ENCODE results near the gene NFKBIL1. TPM values are rescaled to one million over a fixed set of nuclear protein-coding genes. Genes with fewer than 3 reads are reported as not detected.
"Not testable (repeated sequence)": the region's sequence is repeated elsewhere in the genome, so short reads cannot be mapped to it uniquely, and the experiment has no call there.

Gene NFKBIL1
- total and polyA plus RNA-seq, 2 experiments from 2014 or later: 9.6 to 12.3 TPM

DNA sequence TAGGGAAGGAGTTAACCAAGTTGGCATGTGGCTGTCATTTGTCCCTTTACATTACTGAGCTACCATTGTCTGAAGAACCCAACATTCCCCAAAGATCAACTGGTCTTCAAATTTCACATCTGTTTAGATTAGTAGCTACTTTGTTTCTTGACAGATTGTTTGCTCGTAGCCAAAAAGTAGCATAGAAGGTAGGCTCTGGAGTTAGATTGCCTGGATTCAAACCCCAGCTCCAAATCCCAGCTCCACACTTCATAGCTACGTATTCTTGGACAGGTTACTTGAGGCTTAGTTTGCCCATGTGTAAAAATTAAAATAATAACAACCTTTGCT, 1.1 kb downstream of the NFKBIL1 start (continued):
- TF ChIP-seq, protein P1, sequence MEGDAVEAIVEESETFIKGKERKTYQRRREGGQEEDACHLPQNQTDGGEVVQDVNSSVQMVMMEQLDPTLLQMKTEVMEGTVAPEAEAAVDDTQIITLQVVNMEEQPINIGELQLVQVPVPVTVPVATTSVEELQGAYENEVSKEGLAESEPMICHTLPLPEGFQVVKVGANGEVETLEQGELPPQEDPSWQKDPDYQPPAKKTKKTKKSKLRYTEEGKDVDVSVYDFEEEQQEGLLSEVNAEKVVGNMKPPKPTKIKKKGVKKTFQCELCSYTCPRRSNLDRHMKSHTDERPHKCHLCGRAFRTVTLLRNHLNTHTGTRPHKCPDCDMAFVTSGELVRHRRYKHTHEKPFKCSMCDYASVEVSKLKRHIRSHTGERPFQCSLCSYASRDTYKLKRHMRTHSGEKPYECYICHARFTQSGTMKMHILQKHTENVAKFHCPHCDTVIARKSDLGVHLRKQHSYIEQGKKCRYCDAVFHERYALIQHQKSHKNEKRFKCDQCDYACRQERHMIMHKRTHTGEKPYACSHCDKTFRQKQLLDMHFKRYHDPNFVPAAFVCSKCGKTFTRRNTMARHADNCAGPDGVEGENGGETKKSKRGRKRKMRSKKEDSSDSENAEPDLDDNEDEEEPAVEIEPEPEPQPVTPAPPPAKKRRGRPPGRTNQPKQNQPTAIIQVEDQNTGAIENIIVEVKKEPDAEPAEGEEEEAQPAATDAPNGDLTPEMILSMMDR (conservative IDR thresholded peaks at IDR 0.05; ENCODE audit: low read depth in 2 of 2): no peak
- TF ChIP-seq, protein P2, sequence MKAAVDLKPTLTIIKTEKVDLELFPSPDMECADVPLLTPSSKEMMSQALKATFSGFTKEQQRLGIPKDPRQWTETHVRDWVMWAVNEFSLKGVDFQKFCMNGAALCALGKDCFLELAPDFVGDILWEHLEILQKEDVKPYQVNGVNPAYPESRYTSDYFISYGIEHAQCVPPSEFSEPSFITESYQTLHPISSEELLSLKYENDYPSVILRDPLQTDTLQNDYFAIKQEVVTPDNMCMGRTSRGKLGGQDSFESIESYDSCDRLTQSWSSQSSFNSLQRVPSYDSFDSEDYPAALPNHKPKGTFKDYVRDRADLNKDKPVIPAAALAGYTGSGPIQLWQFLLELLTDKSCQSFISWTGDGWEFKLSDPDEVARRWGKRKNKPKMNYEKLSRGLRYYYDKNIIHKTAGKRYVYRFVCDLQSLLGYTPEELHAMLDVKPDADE (IDR thresholded peaks at IDR 0.05): no peak
- TF ChIP-seq EZH2phosphoT487 (IDR thresholded peaks at IDR 0.05; ENCODE audit: unreplicated experiment): no peak
- TF ChIP-seq NANOG (IDR thresholded peaks at IDR 0.05; ENCODE audit: borderline replicate concordance): no peak
- no peak for TF ChIP-seq STAT1 (IDR thresholded peaks at IDR 0.05; ENCODE audit: unreplicated experiment)

DNA sequence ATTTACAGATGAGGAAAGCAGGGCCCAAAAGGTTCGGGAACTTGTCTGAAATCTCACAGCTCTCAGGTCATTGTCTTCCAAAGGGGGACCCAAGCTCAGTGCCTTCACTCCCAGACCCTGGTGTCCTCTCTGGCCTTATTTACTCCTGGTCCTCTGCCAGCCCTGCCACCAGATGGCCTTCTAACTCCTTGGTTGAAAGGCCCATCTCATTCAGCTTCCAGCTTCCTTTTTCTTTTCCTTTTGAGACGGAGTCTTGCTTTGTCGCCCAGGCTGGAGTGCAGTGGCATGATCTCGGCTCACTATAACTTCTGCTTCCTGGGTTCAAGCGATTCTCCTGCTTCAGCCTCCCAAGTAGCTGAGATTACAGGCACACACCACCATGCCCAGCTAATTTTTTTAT, 4.0 kb downstream of the NFKBIL1 start:
- H3K4me3 Mint-ChIP-seq: not testable (repeated sequence)

DNA sequence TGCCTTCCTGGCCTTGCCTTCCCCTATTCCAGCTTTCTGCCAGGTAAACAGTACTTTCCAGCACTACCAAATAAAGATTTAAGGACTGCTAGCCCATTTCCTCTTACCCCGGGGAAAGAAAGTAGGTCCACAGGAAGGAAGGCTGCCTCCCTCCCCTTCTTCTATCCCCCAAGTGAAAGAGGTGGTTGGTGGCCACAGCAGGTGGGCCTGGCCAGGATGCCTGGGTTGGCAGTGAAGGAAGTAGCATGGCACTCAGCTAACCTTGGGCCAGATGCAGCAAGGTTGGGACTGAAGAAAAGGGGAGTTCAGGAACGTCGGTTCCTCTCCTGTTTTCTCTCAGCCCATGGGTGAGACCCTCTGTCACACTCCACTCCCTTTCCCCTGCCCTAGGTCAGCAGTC, 8.9 kb downstream of the NFKBIL1 start:
- H3K27ac Mint-ChIP-seq: no peak overlapping the region
- Histone ChIP-seq H3K9me2 (ENCODE audit: insufficient read depth) (no peaks in the 10 kb centered on the region), H3K4me2 (no peak overlapping the region), H3K27me3 (ENCODE audit: insufficient read depth) (no peaks in the 10 kb centered on the region), H4K20me1 (replicated peaks; ENCODE audit: insufficient read depth) (no peaks in the 10 kb centered on the region), H3K27ac (ENCODE audit: low read depth) (no peak overlapping the region), H3F3A (replicated peaks; ENCODE audit: low read depth) (no peaks in the 10 kb centered on the region), H2AFZ (no peak overlapping the region), H3K4me1 (ENCODE audit: insufficient read depth) (peaks cover 3% of the 10 kb centered on the region; the same call in 1 of the 2 replicates), H3K79me2 (replicated peaks; ENCODE audit: insufficient read depth) (no peaks in the 10 kb centered on the region), H3K36me3 (ENCODE audit: insufficient read depth) (no peaks in the 10 kb centered on the region), H3K4me3 (no peak overlapping the region)
- H3K9me3 Mint-ChIP-seq: no peaks in the 10 kb centered on the region; the same call in 2 of the 3 replicates
- no peak overlapping the region for H3K4me3 Mint-ChIP-seq
- TF ChIP-seq STAT1 (IDR thresholded peaks at IDR 0.05; ENCODE audit: unreplicated experiment): no peak
- no peak for TF ChIP-seq JUNB (IDR thresholded peaks at IDR 0.05; ENCODE audit: unreplicated experiment)
- H3K36me3 Mint-ChIP-seq (ENCODE audit: low read depth): peaks cover 33% of the 10 kb centered on the region
- ATAC-seq: no peak
- DNase-seq (ENCODE audit: low spot score): no peak
- peaks cover 18% of the 10 kb centered on the region for H3K4me1 Mint-ChIP-seq
- peaks cover 5% of the 10 kb centered on the region for H3K27me3 Mint-ChIP-seq (ENCODE audit: insufficient read depth, low read depth, poor library complexity)

More for the DNA sequence above, 4.0 kb downstream of the NFKBIL1 start:
- H2AFZ ChIP-seq; H3K27me3 Mint-ChIP-seq (ENCODE audit: insufficient read depth, low read depth, poor library complexity); H3F3A ChIP-seq (replicated peaks; ENCODE audit: low read depth); H3K9me3 Mint-ChIP-seq; H3K79me2 ChIP-seq (replicated peaks; ENCODE audit: insufficient read depth); H3K4me2 ChIP-seq; H3K27me3 ChIP-seq (ENCODE audit: insufficient read depth); H3K27ac Mint-ChIP-seq; H4K20me1 ChIP-seq (replicated peaks; ENCODE audit: insufficient read depth); H3K9me2 ChIP-seq (ENCODE audit: insufficient read depth); H3K4me1 Mint-ChIP-seq; H3K27ac ChIP-seq (ENCODE audit: low read depth); H3K36me3 ChIP-seq (ENCODE audit: insufficient read depth); H3K4me1 ChIP-seq (ENCODE audit: insufficient read depth); H3K4me3 ChIP-seq: not testable (repeated sequence)
- TF ChIP-seq, protein P1 (conservative IDR thresholded peaks at IDR 0.05; ENCODE audit: low read depth in 2 of 2): peak; percentile 66 to 87
- ATAC-seq (peak; percentile 2; the same call in 2 of the 3 replicates), DNase-seq (ENCODE audit: low spot score) (peak; percentile 82)
- peaks cover 27% of the 10 kb centered on the region for H3K36me3 Mint-ChIP-seq (ENCODE audit: low read depth)
